SK-N-MC (cell line): Measurements from ENCODE around the gene PLEKHJ1.

Experiments
- DNase-seq: peaks from one replicate; pipeline ENCODE4 v3.0.0-alpha.2; 2011; ENCODE audit warnings: low read depth, low spot score
- H3K27ac ChIP-seq: fragments of 200-600 bp; sonication (generic); 2 replicates; pipeline ENCODE4 v1.5.1; 2016; ENCODE audit warnings: mixed run types
- H3K36me3 ChIP-seq: fragments of 200-600 bp; sonication (generic); 2 replicates; pipeline ENCODE4 v1.6.1; 2017; ENCODE audit warnings: antibody characterized with exemption, low read length, mixed read lengths; ENCODE audit not compliant: insufficient read depth
- H3K4me3 ChIP-seq: fragments of 200-600 bp; sonication (generic); 2 replicates; pipeline ENCODE4 v1.5.1; 2016
- H3K9ac ChIP-seq: fragments of 200-600 bp; sonication (generic); 2 replicates; pipeline ENCODE4 v1.8.0; 2017; ENCODE audit warnings: mixed run types, mixed read lengths; ENCODE audit not compliant: insufficient read length
- H3K9me3 ChIP-seq: fragments of 200-600 bp; sonication (generic); 2 replicates; pipeline ENCODE4 v1.6.1; 2017; ENCODE audit warnings: low read depth, mild to moderate bottlenecking, antibody characterized with exemption, low read length, moderate library complexity, mixed read lengths
- EZH2 ChIP-seq: fragments of 200-600 bp; sonication (generic); IDR thresholded peaks from one replicate; pipeline ENCODE4 v1.6.1; 2017; ENCODE audit warnings: antibody characterized with exemption
- FOXP2 ChIP-seq: optimal IDR thresholded peaks from 2 replicates; pipeline ENCODE3; 2011; ENCODE audit warnings: mild to moderate bottlenecking, moderate library complexity; ENCODE audit not compliant: insufficient read depth; ENCODE audit errors: extremely low read length, control extremely low read depth
- POLR2AphosphoS5 ChIP-seq: IDR thresholded peaks from 2 replicates; pipeline ENCODE4 v1.6.1; 2012; ENCODE audit warnings: mild to moderate bottlenecking, low read depth, low read length, borderline replicate concordance

PLEKHJ1 gene

GRCh38 chr19:2260341-2260805 lies 24.2 kb upstream of the PLEKHJ1 start:
- no peak overlapping the region for H3K9ac ChIP-seq

GRCh38 chr19:2259336-2259735 lies 23.2 kb upstream of the PLEKHJ1 start:
- H3K4me3 ChIP-seq, result no peak overlapping the region
- H3K9me3 ChIP-seq, result no peaks in the 10 kb centered on the region
- no peak for TF ChIP-seq POLR2AphosphoS5
- no peak for TF ChIP-seq FOXP2
- no peak for TF ChIP-seq EZH2
- no peaks in the 10 kb centered on the region for H3K36me3 ChIP-seq
- no peak overlapping the region for H3K27ac ChIP-seq
- no peak for DNase-seq
- H3K9ac ChIP-seq, result no peak overlapping the region

More at GRCh38 chr19:2260341-2260805, 24.2 kb upstream of the PLEKHJ1 start:
- no peaks in the 10 kb centered on the region for H3K9me3 ChIP-seq
- no peaks in the 10 kb centered on the region for H3K36me3 ChIP-seq
- H3K27ac ChIP-seq, result no peak overlapping the region
- H3K4me3 ChIP-seq, result no peak overlapping the region
- DNase-seq, result no peak
- TF ChIP-seq FOXP2 (no peak), EZH2 (no peak), POLR2AphosphoS5 (no peak)

DNA sequence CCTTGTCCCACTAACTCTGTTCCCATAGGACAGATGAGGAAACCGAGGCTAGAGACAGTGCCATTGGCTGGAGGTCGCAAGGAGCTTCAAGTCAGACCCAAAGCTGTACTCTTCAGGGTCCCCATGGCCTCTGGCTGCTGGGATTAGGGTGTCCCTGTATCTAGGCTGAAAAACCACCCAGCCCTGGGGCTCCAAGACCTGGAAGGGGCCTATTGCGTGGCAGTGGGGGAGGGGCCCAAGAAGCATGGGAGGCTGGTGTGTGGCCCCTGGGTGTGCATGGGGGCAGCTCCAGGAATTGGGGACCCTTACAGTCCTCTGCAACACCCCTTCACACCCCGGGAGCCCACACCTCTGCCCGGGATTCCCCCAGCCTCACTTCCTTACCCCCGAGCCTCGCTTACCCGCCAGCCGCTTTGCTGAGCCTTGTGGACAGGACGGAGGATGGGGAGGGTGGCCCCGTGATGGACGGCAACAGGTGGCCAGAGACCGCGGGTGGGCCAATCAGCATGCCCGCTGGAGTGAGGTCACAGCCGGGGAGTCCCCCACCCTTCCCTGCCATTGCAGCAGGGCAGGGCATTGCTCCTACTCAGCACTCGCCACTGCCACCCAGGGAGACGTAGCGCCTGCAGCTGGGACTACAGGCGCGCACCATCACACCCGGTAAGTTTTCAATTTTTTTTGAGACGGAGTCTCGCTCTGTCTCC lies 20.0 kb upstream of the PLEKHJ1 start, which contains the start of gene JSRP1:
TSS of gene JSRP1 (minus strand) at position 436 of the 704 bp plus-strand sequence. CDS start 1,103 bp downstream, outside the sequence.
- H3K4me3 ChIP-seq, result no peak within 1 kb of the TSS
- H3K36me3 ChIP-seq, result no peaks in the 10 kb centered on the region
- H3K9ac ChIP-seq, result no peak within 1 kb of the TSS
- DNase-seq, result no peak
- no peak within 1 kb of the TSS for H3K27ac ChIP-seq
- TF ChIP-seq EZH2, result no peak
- TF ChIP-seq FOXP2, result no peak
- TF ChIP-seq POLR2AphosphoS5, result no peak
- H3K9me3 ChIP-seq, result no peaks in the 10 kb centered on the region

DNA sequence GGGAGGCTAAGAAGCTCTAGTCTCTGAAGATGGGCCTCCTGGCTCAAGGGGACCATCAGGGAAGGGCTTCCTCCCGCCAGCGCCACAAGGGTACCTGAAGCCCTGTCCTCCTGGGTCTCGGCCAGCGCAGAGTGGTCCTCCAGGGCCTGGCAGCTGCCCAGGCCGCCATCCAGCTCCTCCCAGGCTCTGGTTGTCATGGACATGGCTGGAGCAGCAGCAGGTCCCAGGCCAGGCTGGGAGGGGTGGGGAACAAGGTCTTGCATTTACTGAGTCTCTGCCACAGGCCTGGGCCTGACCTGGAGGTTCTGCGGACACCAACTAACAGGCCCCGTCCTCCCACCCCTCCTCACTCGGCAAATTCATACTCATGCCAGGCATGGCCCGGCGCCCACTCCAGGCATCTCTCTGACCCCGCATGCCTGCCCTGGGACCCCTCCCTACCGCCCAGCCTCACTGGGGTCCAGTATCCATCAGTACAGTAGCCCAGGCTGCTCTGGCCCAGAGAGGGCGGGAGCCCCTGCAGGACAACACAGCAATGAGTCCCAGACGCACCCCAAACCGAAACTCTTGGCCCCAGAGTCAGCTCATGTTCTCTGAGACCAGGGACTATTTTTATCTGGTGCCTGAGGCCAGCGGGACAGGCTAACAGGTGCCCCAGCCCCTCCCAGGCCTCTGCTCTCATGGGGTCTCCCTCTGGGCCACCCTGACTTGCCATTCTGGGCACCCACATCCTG lies 19.1 kb upstream of the PLEKHJ1 start:
- H3K27ac ChIP-seq, result no peak overlapping the region
- H3K9me3 ChIP-seq, result no peaks in the 10 kb centered on the region
- H3K36me3 ChIP-seq, result no peaks in the 10 kb centered on the region
- no peak for DNase-seq
- H3K4me3 ChIP-seq, result no peak overlapping the region
- H3K9ac ChIP-seq, result no peak overlapping the region
- TF ChIP-seq FOXP2 (no peak), EZH2 (no peak)

DNA sequence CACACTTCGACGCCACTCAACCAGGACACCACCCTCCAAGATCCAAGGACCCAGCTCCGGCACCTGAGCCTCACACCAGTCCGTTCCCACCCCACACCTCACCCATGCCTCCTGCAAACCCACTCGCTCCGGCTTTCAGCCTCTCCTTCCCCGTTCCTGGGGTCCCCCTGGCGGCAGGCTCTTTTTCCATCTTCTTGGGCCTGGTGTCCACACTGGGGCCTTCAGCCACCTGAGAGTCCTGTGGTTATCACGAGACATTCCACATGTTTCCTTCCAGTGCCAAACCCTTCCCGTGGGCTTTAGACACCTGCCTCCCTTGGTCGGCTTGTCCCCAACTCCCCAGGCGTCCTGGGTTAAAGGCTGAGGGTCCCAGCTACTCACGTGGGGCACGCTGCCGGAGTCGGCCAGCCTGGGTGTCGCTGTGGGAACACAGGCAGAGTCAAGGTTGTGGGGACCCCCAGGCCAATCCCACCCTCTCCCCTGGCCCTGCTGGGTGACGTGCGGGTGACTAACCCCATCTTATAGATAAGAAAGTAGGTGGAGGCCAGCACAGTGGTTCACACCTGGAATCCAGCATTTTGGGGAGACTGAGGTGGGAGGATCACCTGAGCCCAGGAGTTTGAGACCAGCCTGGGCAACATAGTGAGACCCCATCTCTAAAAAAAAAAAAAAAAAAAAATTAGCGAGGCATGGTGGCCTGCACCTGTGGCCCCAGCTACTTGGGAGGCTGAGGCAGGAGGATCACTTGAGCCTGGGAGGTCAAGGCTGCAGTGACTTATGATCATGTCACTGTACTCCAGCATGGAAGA lies 18.1 kb upstream of the PLEKHJ1 start:
- no peak for DNase-seq
- TF ChIP-seq FOXP2 (no peak), EZH2 (no peak), POLR2AphosphoS5 (no peak)
- H3K9me3 ChIP-seq, result no peaks in the 10 kb centered on the region
- H3K27ac ChIP-seq, result no peak overlapping the region
- no peak overlapping the region for H3K9ac ChIP-seq
- no peaks in the 10 kb centered on the region for H3K36me3 ChIP-seq
- no peak overlapping the region for H3K4me3 ChIP-seq

DNA sequence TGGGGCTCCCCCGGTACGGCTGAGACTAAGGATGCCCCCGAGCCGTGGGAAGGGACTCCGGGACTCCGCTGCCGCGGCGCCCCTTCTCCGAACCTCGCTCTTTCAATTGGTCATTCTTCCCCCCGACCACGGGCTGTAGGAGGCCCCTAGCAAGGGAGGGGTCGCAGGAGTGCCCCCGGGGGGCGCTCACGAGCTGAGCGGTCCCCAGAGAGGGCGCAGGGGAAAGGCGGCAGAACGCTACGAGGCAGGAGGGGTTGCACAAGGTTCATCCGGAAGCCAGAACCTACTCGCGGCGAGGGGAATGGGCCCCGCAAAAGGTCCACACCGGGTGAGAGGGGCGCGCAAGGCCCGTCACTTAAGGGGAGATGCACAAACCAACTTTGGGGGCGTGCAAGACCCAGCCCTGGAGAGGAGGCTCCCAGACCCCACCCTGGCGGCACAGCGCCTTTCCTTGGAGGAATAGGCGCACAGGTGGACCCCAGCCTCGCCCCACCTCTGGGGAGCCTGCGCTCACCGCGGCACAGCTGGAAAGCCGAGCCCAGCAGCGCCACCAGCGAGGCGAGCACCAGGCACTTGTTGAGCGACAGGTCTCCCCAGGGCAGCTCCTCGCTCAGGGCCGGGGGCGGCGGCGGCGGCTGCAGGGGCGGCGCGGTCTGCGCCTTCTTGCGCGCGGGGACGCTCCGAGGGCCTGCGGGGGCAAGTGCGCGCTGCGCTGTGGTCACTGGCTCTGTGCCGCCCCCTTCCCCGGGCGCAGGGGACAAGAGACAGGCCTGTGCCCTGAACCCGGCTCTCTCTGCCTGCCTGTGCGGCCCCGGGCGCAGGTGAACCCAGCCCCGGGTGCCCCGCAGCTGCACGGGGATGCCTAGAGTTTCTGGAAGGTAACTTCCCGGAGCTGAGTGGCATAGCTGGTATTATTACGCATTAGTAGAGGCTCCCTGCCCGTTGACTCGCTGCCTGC lies 17.3 kb upstream of the PLEKHJ1 start:
- no peak overlapping the region for H3K4me3 ChIP-seq
- no peak overlapping the region for H3K9ac ChIP-seq
- no peaks in the 10 kb centered on the region for H3K36me3 ChIP-seq
- TF ChIP-seq POLR2AphosphoS5 (no peak), EZH2 (no peak), FOXP2 (no peak)
- no peak for DNase-seq
- H3K27ac ChIP-seq, result no peak overlapping the region
- H3K9me3 ChIP-seq, result no peaks in the 10 kb centered on the region

- H3K9me3 ChIP-seq, result no peaks in the 10 kb centered on the region
- H3K27ac ChIP-seq, result no peak overlapping the region
- no peak overlapping the region for H3K4me3 ChIP-seq
- H3K36me3 ChIP-seq, result peaks cover under 1% of the 10 kb centered on the region; the same call in 1 of the 2 replicates
- no peak for DNase-seq
- no peak for TF ChIP-seq POLR2AphosphoS5
- TF ChIP-seq EZH2, result no peak
- no peak for TF ChIP-seq FOXP2
- H3K9ac ChIP-seq, result no peak overlapping the region
Observed at GRCh38 chr19:2252797-2253105, 16.6 kb upstream of the PLEKHJ1 start.
